GM12878 (cell line): Measurements from ENCODE around the gene TUBD1.

Experiments
- EZH2 ChIP-seq: IDR thresholded peaks from 2 replicates; pipeline ENCODE4 v1.6.1; 2012; ENCODE audit warnings: low read depth, mild to moderate bottlenecking, control low read depth, inconsistent platforms, low read length, borderline replicate concordance; ENCODE audit not compliant: control insufficient read depth
- JUNB ChIP-seq: IDR thresholded peaks from 2 replicates; pipeline ENCODE4 v1.6.1; 2016; ENCODE audit warnings: antibody characterized with exemption, mild to moderate bottlenecking
- MTA3 ChIP-seq: IDR thresholded peaks from 2 replicates; pipeline ENCODE4 v1.6.1; 2012; ENCODE audit warnings: low read length, inconsistent platforms, borderline replicate concordance
- MYC ChIP-seq: IDR thresholded peaks from 2 replicates; pipeline ENCODE4 v1.6.1; 2011; ENCODE audit warnings: mild to moderate bottlenecking, low read length, moderate library complexity, inconsistent platforms; ENCODE audit not compliant: insufficient read depth, insufficient replicate concordance, insufficient read length, severe bottlenecking
- RAD21 ChIP-seq: IDR thresholded peaks from 2 replicates; pipeline ENCODE4 v1.6.1; 2011; ENCODE audit warnings: mild to moderate bottlenecking, low read depth, low read length, moderate library complexity; ENCODE audit not compliant: insufficient read depth
- RCOR1 ChIP-seq: conservative IDR thresholded peaks from 2 replicates; pipeline ENCODE4 v1.6.1; 2012; ENCODE audit warnings: low read depth, low read length, improper control_type of control experiment
- SMC3 ChIP-seq: IDR thresholded peaks from 2 replicates; pipeline ENCODE4 v1.6.1; 2011; ENCODE audit warnings: low read length, improper control_type of control experiment, borderline replicate concordance
- SREBF2 ChIP-seq: IDR thresholded peaks from 2 replicates; pipeline ENCODE4 v1.6.1; 2012; ENCODE audit warnings: mild to moderate bottlenecking, low read length
- TARDBP ChIP-seq: IDR thresholded peaks from 2 replicates; pipeline ENCODE4 v1.6.1; 2016; ENCODE audit warnings: borderline replicate concordance
- TCF12 ChIP-seq: IDR thresholded peaks from 2 replicates; pipeline ENCODE4 v1.6.1; 2011; ENCODE audit warnings: low read depth, mild to moderate bottlenecking, low read length
- TF ChIP-seq, protein P1 (sequence below): IDR thresholded peaks from 2 replicates; pipeline ENCODE4 v1.6.1; 2011; ENCODE audit warnings: borderline replicate concordance, low read depth, mild to moderate bottlenecking, moderate library complexity, low read length; ENCODE audit not compliant: insufficient read depth, poor library complexity, severe bottlenecking
- TF ChIP-seq, protein P2 (sequence below): IDR thresholded peaks from 2 replicates; pipeline ENCODE4 v1.6.1; 2012; ENCODE audit warnings: mild to moderate bottlenecking, low read depth, low read length
- TF ChIP-seq, protein P3 (sequence below), 3 experiments: IDR thresholded peaks in 2 of 3; conservative IDR thresholded peaks in 1 of 3; 2 replicates each; pipeline ENCODE4 v1.5.1; 2011; ENCODE audit warnings: low read depth in 3 of 3, low read length in 3 of 3, mild to moderate bottlenecking in 3 of 3, control low read depth in 2 of 3, moderate library complexity in 2 of 3, inconsistent platforms in 1 of 3, mixed read lengths in 1 of 3; ENCODE audit not compliant: control insufficient read depth in 2 of 3, insufficient read depth in 1 of 3; ENCODE audit errors: extremely low read depth in 1 of 3
- TF ChIP-seq, protein P4 (sequence below): IDR thresholded peaks from 2 replicates; pipeline ENCODE4 v1.6.1; 2011; ENCODE audit warnings: borderline replicate concordance, low read depth, mild to moderate bottlenecking, moderate library complexity, mixed read lengths, low read length; ENCODE audit not compliant: insufficient read depth; ENCODE audit errors: extremely low read length

DNA sequence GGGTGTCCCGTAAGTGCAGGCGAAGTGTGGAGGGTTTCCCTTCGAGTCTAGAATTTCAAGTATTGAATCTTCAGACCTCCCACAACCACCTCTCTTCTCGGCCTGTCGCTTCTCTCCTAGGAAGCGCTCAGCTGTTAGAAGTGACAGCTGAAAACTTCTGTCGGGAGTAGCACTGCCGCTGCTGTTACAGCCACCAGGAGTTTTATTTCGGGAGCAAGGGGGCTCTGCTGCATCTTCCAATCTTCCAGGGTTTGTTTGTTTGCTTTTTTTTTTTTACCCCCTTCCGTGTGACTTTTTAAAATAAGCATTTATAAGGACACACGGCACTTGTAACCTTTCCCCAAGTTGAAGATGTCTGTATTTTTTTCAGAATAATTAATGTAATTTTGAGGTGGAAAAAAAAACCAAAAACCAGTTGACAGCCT, 945 bp upstream of the TUBD1 start:
- TF ChIP-seq RCOR1 = no peak
- no peak for TF ChIP-seq MYC
- TF ChIP-seq, protein P1, sequence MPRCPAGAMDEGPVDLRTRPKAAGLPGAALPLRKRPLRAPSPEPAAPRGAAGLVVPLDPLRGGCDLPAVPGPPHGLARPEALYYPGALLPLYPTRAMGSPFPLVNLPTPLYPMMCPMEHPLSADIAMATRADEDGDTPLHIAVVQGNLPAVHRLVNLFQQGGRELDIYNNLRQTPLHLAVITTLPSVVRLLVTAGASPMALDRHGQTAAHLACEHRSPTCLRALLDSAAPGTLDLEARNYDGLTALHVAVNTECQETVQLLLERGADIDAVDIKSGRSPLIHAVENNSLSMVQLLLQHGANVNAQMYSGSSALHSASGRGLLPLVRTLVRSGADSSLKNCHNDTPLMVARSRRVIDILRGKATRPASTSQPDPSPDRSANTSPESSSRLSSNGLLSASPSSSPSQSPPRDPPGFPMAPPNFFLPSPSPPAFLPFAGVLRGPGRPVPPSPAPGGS = no peak
- no peak for TF ChIP-seq EZH2
- TF ChIP-seq, protein P2, sequence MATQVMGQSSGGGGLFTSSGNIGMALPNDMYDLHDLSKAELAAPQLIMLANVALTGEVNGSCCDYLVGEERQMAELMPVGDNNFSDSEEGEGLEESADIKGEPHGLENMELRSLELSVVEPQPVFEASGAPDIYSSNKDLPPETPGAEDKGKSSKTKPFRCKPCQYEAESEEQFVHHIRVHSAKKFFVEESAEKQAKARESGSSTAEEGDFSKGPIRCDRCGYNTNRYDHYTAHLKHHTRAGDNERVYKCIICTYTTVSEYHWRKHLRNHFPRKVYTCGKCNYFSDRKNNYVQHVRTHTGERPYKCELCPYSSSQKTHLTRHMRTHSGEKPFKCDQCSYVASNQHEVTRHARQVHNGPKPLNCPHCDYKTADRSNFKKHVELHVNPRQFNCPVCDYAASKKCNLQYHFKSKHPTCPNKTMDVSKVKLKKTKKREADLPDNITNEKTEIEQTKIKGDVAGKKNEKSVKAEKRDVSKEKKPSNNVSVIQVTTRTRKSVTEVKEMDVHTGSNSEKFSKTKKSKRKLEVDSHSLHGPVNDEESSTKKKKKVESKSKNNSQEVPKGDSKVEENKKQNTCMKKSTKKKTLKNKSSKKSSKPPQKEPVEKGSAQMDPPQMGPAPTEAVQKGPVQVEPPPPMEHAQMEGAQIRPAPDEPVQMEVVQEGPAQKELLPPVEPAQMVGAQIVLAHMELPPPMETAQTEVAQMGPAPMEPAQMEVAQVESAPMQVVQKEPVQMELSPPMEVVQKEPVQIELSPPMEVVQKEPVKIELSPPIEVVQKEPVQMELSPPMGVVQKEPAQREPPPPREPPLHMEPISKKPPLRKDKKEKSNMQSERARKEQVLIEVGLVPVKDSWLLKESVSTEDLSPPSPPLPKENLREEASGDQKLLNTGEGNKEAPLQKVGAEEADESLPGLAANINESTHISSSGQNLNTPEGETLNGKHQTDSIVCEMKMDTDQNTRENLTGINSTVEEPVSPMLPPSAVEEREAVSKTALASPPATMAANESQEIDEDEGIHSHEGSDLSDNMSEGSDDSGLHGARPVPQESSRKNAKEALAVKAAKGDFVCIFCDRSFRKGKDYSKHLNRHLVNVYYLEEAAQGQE = no peak
- no peak for TF ChIP-seq SREBF2
- no peak for TF ChIP-seq RAD21
- TF ChIP-seq MTA3 = no peak
- TF ChIP-seq, protein P3, sequence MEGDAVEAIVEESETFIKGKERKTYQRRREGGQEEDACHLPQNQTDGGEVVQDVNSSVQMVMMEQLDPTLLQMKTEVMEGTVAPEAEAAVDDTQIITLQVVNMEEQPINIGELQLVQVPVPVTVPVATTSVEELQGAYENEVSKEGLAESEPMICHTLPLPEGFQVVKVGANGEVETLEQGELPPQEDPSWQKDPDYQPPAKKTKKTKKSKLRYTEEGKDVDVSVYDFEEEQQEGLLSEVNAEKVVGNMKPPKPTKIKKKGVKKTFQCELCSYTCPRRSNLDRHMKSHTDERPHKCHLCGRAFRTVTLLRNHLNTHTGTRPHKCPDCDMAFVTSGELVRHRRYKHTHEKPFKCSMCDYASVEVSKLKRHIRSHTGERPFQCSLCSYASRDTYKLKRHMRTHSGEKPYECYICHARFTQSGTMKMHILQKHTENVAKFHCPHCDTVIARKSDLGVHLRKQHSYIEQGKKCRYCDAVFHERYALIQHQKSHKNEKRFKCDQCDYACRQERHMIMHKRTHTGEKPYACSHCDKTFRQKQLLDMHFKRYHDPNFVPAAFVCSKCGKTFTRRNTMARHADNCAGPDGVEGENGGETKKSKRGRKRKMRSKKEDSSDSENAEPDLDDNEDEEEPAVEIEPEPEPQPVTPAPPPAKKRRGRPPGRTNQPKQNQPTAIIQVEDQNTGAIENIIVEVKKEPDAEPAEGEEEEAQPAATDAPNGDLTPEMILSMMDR (IDR thresholded peaks at IDR 0.05 in 2 of 3, conservative IDR thresholded peaks at IDR 0.05 in 1 of 3; ENCODE audit: control insufficient read depth in 2 of 3, extremely low read depth in 1 of 3, insufficient read depth in 1 of 3, low read depth in 3 of 3, low read length in 3 of 3) = no peak
- TF ChIP-seq TARDBP = no peak
- TF ChIP-seq TCF12 = no peak
- TF ChIP-seq SMC3 = no peak
- no peak; the same call in 1 of the 2 replicates for TF ChIP-seq JUNB
- TF ChIP-seq, protein P4, sequence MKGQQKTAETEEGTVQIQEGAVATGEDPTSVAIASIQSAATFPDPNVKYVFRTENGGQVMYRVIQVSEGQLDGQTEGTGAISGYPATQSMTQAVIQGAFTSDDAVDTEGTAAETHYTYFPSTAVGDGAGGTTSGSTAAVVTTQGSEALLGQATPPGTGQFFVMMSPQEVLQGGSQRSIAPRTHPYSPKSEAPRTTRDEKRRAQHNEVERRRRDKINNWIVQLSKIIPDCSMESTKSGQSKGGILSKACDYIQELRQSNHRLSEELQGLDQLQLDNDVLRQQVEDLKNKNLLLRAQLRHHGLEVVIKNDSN = no peak
